K562 (cell line): Measurements from ENCODE around the gene ELOVL2. TPM values are rescaled to one million over a fixed set of nuclear protein-coding genes. Genes with fewer than 3 reads are reported as not detected.

Experiments
- RAD21 ChIP-seq, 2 experiments: fragments of 250-450 bp in 1 of 2; fragments of 450-650 bp in 1 of 2; sonication (Bioruptor Pico) in 1 of 2; formaldehyde crosslinking in 1 of 2; IDR thresholded peaks in 1 of 2; conservative IDR thresholded peaks in 1 of 2; 2 replicates each; pipeline versions ENCODE4 v1.4.0 to v1.8.0; 2020 to 2022; ENCODE audit warnings: mild to moderate bottlenecking in 2 of 2, moderate library complexity in 1 of 2
- RCOR1 ChIP-seq, 2 experiments: IDR thresholded peaks; 2 replicates each; pipeline ENCODE4 v1.6.1; 2012; ENCODE audit warnings: low read depth in 2 of 2, low read length in 2 of 2, borderline replicate concordance in 1 of 2, improper control_type of control experiment in 1 of 2
- REST ChIP-seq, 2 experiments: fragments of 450-650 bp; formaldehyde crosslinking in 1 of 2; IDR thresholded peaks; 2 replicates each; pipeline versions ENCODE4 v1.4.0 to v1.6.1; 2014 to 2020; ENCODE audit warnings: mild to moderate bottlenecking in 2 of 2, borderline replicate concordance in 1 of 2, low read depth in 1 of 2
- SMAD4 ChIP-seq: fragments of 250-450 bp; sonication (Bioruptor Pico); conservative IDR thresholded peaks from 2 replicates; pipeline ENCODE4 v1.8.0; 2021; ENCODE audit warnings: inconsistent platforms, mild to moderate bottlenecking, moderate library complexity
- TBL1XR1 ChIP-seq, 2 experiments: IDR thresholded peaks; 2 replicates each; pipeline ENCODE4 v1.6.1; 2012; ENCODE audit warnings: improper control_type of control experiment in 2 of 2, low read length in 2 of 2, mild to moderate bottlenecking in 1 of 2
- YY1 ChIP-seq, 3 experiments: IDR thresholded peaks; 2 replicates each; pipeline ENCODE4 v1.6.1; 2011; ENCODE audit warnings: low read length in 2 of 3, mild to moderate bottlenecking in 2 of 3, moderate library complexity in 2 of 3, borderline replicate concordance in 1 of 3, control low read depth in 1 of 3, low read depth in 1 of 3; ENCODE audit not compliant: insufficient read depth in 3 of 3, insufficient replicate concordance in 2 of 3, control insufficient read depth in 1 of 3, insufficient read length in 1 of 3; ENCODE audit errors: extremely low read depth in 1 of 3
- ZNF175 ChIP-seq: fragments of 200-800 bp; sonication (Bioruptor generic); IDR thresholded peaks from 2 replicates; pipeline ENCODE4 v1.6.1; 2016; ENCODE audit warnings: low read depth, mild to moderate bottlenecking, missing genetic modification characterization, missing compliant biosample characterization
- ZNF224 ChIP-seq: sonication (generic); formaldehyde crosslinking; IDR thresholded peaks from 2 replicates; pipeline ENCODE4 v1.8.0; 2022; ENCODE audit warnings: mild to moderate bottlenecking, missing genetic modification reagents
- polyA plus RNA-seq, 8 experiments: library from polyadenylated mRNA; depleted of rRNA in 4 of 8; stranded (reverse) in 5 of 8; unstranded in 3 of 8; fragments of >200 nt; fragmentation: Nextera tagmentation in 2 of 8; fragmentation: Illumina TruSeq in 1 of 8; extraction: Ambion mirVana in 2 of 8; extraction: Trizol in 1 of 8; gene quantifications; 2 replicates each; pipeline versions ENCODE4 v1.2.1 to v1.2.3, GENCODE V29; 2011 to 2014; ENCODE audit warnings: inconsistent platforms in 1 of 8, missing spikeins in 1 of 8
- total RNA-seq, 7 experiments: library from RNA; depleted of rRNA in 6 of 7; stranded (reverse); fragments of >200 nt in 6 of 7; fragmentation: Illumina TruSeq in 2 of 7; extraction: Trizol in 2 of 7; gene quantifications; 2 replicates each; pipeline versions ENCODE4 v1.2.1 to v1.2.3, GENCODE V29; 2011 to 2021; ENCODE audit warnings: low replicate concordance in 1 of 7
- TF ChIP-seq, protein P1 (sequence below): sonication (generic); formaldehyde crosslinking; IDR thresholded peaks from 2 replicates; pipeline ENCODE4 v1.9.0; 2022; ENCODE audit warnings: mild to moderate bottlenecking, missing genetic modification reagents
- TF ChIP-seq, protein P2 (sequence below), 2 experiments: IDR thresholded peaks; 2 replicates each; pipeline ENCODE4 v1.6.1; 2011; ENCODE audit warnings: borderline replicate concordance in 1 of 2, control low read depth in 1 of 2, low read depth in 1 of 2, low read length in 1 of 2, mild to moderate bottlenecking in 1 of 2, mixed read lengths in 1 of 2, moderate library complexity in 1 of 2; ENCODE audit not compliant: insufficient read depth in 1 of 2, insufficient read length in 1 of 2, poor library complexity in 1 of 2, severe bottlenecking in 1 of 2; ENCODE audit errors: extremely low read depth in 1 of 2
- TF ChIP-seq, protein P3 (sequence below): fragments of 250-450 bp; sonication (Bioruptor Pico); IDR thresholded peaks from 2 replicates; pipeline ENCODE4 v1.8.0; 2022; ENCODE audit warnings: inconsistent platforms

The ELOVL2 gene
- total and polyA plus RNA-seq, 9 of the 15 experiments (the other 6 are each of a cell fraction or from before 2014, with no cell fraction given), result 0.05 to 0.96 (median 0.31) TPM

- TF ChIP-seq RAD21 (CRISPR knock-in tag; conservative IDR thresholded peaks at IDR 0.05 in 1 of 2, IDR thresholded peaks at IDR 0.05 in 1 of 2) (peak; percentile 46 to 84), TBL1XR1 (IDR thresholded peaks at IDR 0.05; ENCODE audit: low read length in 2 of 2) (0 out of 4 replicates have a peak, but pooled peaks of 1 of the 2 experiments have one; percentile 35), SMAD4 (CRISPR knock-in tag) (peak; percentile 68; the same call in 1 of the 2 replicates), RCOR1 (IDR thresholded peaks at IDR 0.05; ENCODE audit: borderline replicate concordance in 1 of 2, low read depth in 2 of 2, low read length in 2 of 2) (0 out of 4 replicates have a peak, but pooled peaks of 1 of the 2 experiments have one; percentile 39), ZNF224 (CRISPR knock-in tag) (no peak), REST (IDR thresholded peaks at IDR 0.05; ENCODE audit: borderline replicate concordance) (peak; percentile 90), REST (CRISPR knock-in tag; IDR thresholded peaks at IDR 0.05; ENCODE audit: low read depth) (peak; percentile 93), ZNF175 (CRISPR knock-in tag) (no peak), YY1 (IDR thresholded peaks at IDR 0.05; ENCODE audit: borderline replicate concordance in 1 of 3, control insufficient read depth in 1 of 3, extremely low read depth in 1 of 3, insufficient read depth in 3 of 3, insufficient read length in 1 of 3, insufficient replicate concordance in 2 of 3, low read depth in 1 of 3, low read length in 2 of 3) (peak in 1 of 3 experiments; percentile 26)
- TF ChIP-seq, protein P1, sequence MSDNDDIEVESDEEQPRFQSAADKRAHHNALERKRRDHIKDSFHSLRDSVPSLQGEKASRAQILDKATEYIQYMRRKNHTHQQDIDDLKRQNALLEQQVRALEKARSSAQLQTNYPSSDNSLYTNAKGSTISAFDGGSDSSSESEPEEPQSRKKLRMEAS (CRISPR knock-in tag), result 0 out of 2 replicates have a peak, but pooled peaks have one; percentile 9
- TF ChIP-seq, protein P2, sequence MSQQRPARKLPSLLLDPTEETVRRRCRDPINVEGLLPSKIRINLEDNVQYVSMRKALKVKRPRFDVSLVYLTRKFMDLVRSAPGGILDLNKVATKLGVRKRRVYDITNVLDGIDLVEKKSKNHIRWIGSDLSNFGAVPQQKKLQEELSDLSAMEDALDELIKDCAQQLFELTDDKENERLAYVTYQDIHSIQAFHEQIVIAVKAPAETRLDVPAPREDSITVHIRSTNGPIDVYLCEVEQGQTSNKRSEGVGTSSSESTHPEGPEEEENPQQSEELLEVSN (IDR thresholded peaks at IDR 0.05; ENCODE audit: borderline replicate concordance in 1 of 2, extremely low read depth in 1 of 2, insufficient read depth in 1 of 2, insufficient read length in 1 of 2, low read depth in 1 of 2, low read length in 1 of 2, poor library complexity in 1 of 2, severe bottlenecking in 1 of 2), result peak in 1 of 2 experiments; percentile 48
- TF ChIP-seq, protein P3, sequence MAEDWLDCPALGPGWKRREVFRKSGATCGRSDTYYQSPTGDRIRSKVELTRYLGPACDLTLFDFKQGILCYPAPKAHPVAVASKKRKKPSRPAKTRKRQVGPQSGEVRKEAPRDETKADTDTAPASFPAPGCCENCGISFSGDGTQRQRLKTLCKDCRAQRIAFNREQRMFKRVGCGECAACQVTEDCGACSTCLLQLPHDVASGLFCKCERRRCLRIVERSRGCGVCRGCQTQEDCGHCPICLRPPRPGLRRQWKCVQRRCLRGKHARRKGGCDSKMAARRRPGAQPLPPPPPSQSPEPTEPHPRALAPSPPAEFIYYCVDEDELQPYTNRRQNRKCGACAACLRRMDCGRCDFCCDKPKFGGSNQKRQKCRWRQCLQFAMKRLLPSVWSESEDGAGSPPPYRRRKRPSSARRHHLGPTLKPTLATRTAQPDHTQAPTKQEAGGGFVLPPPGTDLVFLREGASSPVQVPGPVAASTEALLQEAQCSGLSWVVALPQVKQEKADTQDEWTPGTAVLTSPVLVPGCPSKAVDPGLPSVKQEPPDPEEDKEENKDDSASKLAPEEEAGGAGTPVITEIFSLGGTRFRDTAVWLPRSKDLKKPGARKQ (CRISPR knock-in tag), result peak; percentile 97; the same call in 1 of the 2 replicates
These were observed at the start of gene ELOVL2 (continued) for GRCh38 chr6:11043961-11044711.
